OCI-LY7 (cell line): ENCODE data around the gene RIT2. TPM values are rescaled to one million over a fixed set of nuclear protein-coding genes. Genes with fewer than 3 reads are reported as not detected.

ENCODE experiments used
- BruUV-seq: library from RNA; stranded (reverse); fragments of 400-500 nt; replicated peaks from 2 replicates; lab custom pipeline; 2021; lab: Mats Ljungman, UMichigan
- CTCF ChIA-PET: fragments of 300-600 bp; sonication (Branson Sonifier 250); formaldehyde crosslinking; loops from one replicate; lab custom pipeline; 2022; ENCODE audit warnings: antibody characterized with exemption; ENCODE audit not compliant: unreplicated experiment; lab: Charles Lee
- POLR2A ChIA-PET: fragments of 300-600 bp; sonication (Branson Sonifier 250); formaldehyde crosslinking; loops from one replicate; lab custom pipeline; 2022; ENCODE audit warnings: antibody characterized with exemption; lab: Charles Lee
- DNase-seq: peaks from one replicate; pipeline ENCODE4 v3.0.0-alpha.2; 2015; ENCODE audit warnings: low spot score
- H2AFZ ChIP-seq: fragments of 200-600 bp; sonication (generic), shearing (Covaris generic); 2 replicates; pipeline ENCODE4 v1.6.1; 2014; ENCODE audit warnings: mild to moderate bottlenecking, antibody characterized with exemption, low read length, moderate library complexity
- H3K27ac ChIP-seq: fragments of 200-600 bp; sonication (generic); 2 replicates; pipeline ENCODE4 v1.5.1; 2014; ENCODE audit warnings: mixed run types, low read depth, mild to moderate bottlenecking, moderate library complexity, low read length, inconsistent platforms; ENCODE audit not compliant: poor library complexity, severe bottlenecking
- H3K36me3 ChIP-seq: fragments of 200-600 bp; sonication (generic); 2 replicates; pipeline ENCODE4 v1.6.1; 2014; ENCODE audit warnings: mild to moderate bottlenecking, antibody characterized with exemption, low read length, moderate library complexity, mixed read lengths; ENCODE audit not compliant: insufficient read depth
- H3K4me1 ChIP-seq: fragments of 200-600 bp; sonication (generic); 2 replicates; pipeline ENCODE4 v1.5.1; 2014; ENCODE audit warnings: mild to moderate bottlenecking, low read length; ENCODE audit not compliant: insufficient read depth, poor library complexity, severe bottlenecking
- H3K4me2 ChIP-seq: fragments of 200-600 bp; sonication (generic); 2 replicates; pipeline ENCODE4 v1.6.1; 2014; ENCODE audit warnings: mild to moderate bottlenecking, low read length
- H3K4me3 ChIP-seq: fragments of 200-600 bp; sonication (generic); 2 replicates; pipeline ENCODE4 v1.5.1; 2014; ENCODE audit warnings: mild to moderate bottlenecking, low read depth, low read length; ENCODE audit not compliant: poor library complexity, severe bottlenecking
- H3K79me2 ChIP-seq: fragments of 200-600 bp; sonication (generic); 2 replicates; pipeline ENCODE4 v1.6.1; 2016; ENCODE audit warnings: low read depth, mild to moderate bottlenecking, low read length, moderate library complexity, mixed read lengths; ENCODE audit not compliant: insufficient read depth
- H3K9me2 ChIP-seq: fragments of 200-600 bp; sonication (generic); 2 replicates; pipeline ENCODE4 v1.6.1; 2016; ENCODE audit warnings: mild to moderate bottlenecking, low read length, mixed read lengths; ENCODE audit not compliant: insufficient read depth
- H3K9me3 ChIP-seq: fragments of 200-600 bp; sonication (generic); 2 replicates; pipeline ENCODE4 v1.6.1; 2014; ENCODE audit warnings: mild to moderate bottlenecking, mixed run types, low read length, mixed read lengths
- H4K20me1 ChIP-seq: fragments of 200-600 bp; sonication (generic); 2 replicates; pipeline ENCODE4 v1.6.1; 2014; ENCODE audit warnings: mild to moderate bottlenecking, antibody characterized with exemption, low read length, moderate library complexity, mixed read lengths; ENCODE audit not compliant: insufficient read depth
- CTCF ChIP-seq: fragments of 200-600 bp; sonication (generic); conservative IDR thresholded peaks from 2 replicates; pipeline ENCODE4 v1.5.1; 2014; ENCODE audit warnings: mild to moderate bottlenecking, antibody characterized with exemption, low read length, moderate library complexity, mixed read lengths
- EZH2phosphoT487 ChIP-seq: fragments of 200-600 bp; sonication (generic); IDR thresholded peaks from 2 replicates; pipeline ENCODE4 v1.6.1; 2018; ENCODE audit warnings: low read depth, borderline replicate concordance, mild to moderate bottlenecking, mixed run types, antibody characterized with exemption, low read length, moderate library complexity, mixed read lengths
- intact Hi-C: fragments of 100-400 bp; cut with micrococcal nuclease; formaldehyde crosslinking; loops from one replicate; pipeline ENCODE4 v1.10.0; 2022; ENCODE audit not compliant: unreplicated experiment
- total RNA-seq, 2 experiments: library from RNA; depleted of rRNA in 1 of 2; stranded (reverse); fragments of >200 nt in 1 of 2; shearing (Covaris generic) in 1 of 2; gene quantifications; 2 replicates each; pipeline ENCODE4 v1.2.3, GENCODE V29; 2014 to 2022

RIT2 gene
- total RNA-seq, 2 experiments from 2014 or later = not detected

DNA sequence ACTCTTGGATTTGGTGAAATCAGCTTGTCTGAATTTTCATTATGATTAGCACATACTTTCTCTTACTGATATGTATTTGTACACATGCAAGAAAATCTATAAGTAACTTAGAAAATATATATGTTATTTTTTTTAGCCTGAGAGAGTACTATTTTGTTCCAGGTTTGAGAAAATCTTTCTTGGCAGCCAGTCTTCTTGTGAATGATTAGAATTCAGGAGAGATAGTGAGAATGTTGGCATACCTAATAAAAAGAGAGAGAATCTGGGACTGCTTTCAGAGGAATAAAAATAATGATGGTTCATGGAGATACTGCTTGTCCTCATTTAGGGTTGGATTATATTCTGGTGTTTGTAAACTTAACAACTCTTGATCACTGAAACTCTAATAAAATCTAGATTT lies 44.4 kb upstream of the RIT2 start:
- Histone ChIP-seq H3K4me1 (no peaks in the 10 kb centered on the region), H2AFZ (no peak overlapping the region), H4K20me1 (no peaks in the 10 kb centered on the region), H3K9me2 (no peaks in the 10 kb centered on the region), H3K9me3 (no peaks in the 10 kb centered on the region), H3K36me3 (no peaks in the 10 kb centered on the region), H3K79me2 (no peaks in the 10 kb centered on the region), H3K27ac (no peak overlapping the region), H3K4me2 (no peak overlapping the region), H3K4me3 (no peak overlapping the region)
- intact Hi-C loops = no loop called here
- no TSS peak for BruUV-seq
- DNase-seq = no peak
- no peak for TF ChIP-seq CTCF
- no peak for TF ChIP-seq EZH2phosphoT487
- CTCF ChIA-PET = no interaction called here
- POLR2A ChIA-PET = no interaction called here

- intact Hi-C loops = no loop called here
- no peak overlapping the region for H3K4me3 ChIP-seq
- BruUV-seq = no TSS peak
- no peaks in the 10 kb centered on the region for H3K9me3 ChIP-seq
- H3K4me2 ChIP-seq = no peak overlapping the region
- no peaks in the 10 kb centered on the region for H4K20me1 ChIP-seq
- no peak overlapping the region for H3K27ac ChIP-seq
- no peak overlapping the region for H2AFZ ChIP-seq
- H3K4me1 ChIP-seq = no peaks in the 10 kb centered on the region
- CTCF ChIA-PET = no interaction called here
- TF ChIP-seq EZH2phosphoT487 = no peak
- TF ChIP-seq CTCF = no peak
- no peak for DNase-seq
- POLR2A ChIA-PET = no interaction called here
- H3K79me2 ChIP-seq = no peaks in the 10 kb centered on the region
- no peaks in the 10 kb centered on the region for H3K9me2 ChIP-seq
- no peaks in the 10 kb centered on the region for H3K36me3 ChIP-seq
These were observed 43.7 kb upstream of the RIT2 start for GRCh38 chr18:43159086-43159770.

DNA sequence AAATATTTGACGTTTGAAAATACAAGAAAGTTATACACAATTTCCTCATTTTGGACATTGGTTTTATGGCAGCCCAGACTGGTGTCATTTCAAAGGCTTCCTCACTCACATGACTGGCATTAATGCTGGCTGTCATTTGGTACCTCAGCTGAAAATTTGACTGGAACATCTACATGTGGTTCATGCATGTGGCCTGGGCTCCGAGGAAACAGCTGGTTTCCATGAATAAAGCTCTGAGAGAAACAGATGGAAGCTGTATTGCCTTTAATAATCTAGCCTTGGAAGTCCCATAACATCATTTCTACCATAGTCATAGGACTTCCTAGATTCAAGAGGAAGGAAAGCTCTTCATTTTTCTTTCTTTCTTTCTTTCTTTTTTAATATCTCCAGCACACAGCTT lies 42.9 kb upstream of the RIT2 start:
- no peaks in the 10 kb centered on the region for H3K36me3 ChIP-seq
- TF ChIP-seq EZH2phosphoT487 (no peak), CTCF (no peak)
- H3K4me1 ChIP-seq = no peaks in the 10 kb centered on the region
- BruUV-seq = no TSS peak
- H3K9me2 ChIP-seq = no peaks in the 10 kb centered on the region
- no peak overlapping the region for H2AFZ ChIP-seq
- no peaks in the 10 kb centered on the region for H3K79me2 ChIP-seq
- no peak overlapping the region for H3K27ac ChIP-seq
- CTCF ChIA-PET = no interaction called here
- POLR2A ChIA-PET = no interaction called here
- intact Hi-C loops = no loop called here
- H3K4me2 ChIP-seq = no peak overlapping the region
- H4K20me1 ChIP-seq = no peaks in the 10 kb centered on the region
- H3K9me3 ChIP-seq = no peaks in the 10 kb centered on the region
- no peak overlapping the region for H3K4me3 ChIP-seq
- DNase-seq = no peak
